Anterior cingulate cortex (tissue), 58 donors: ENCODE results near the gene ZC3H12D.

Experiments used
- DNase-seq, 58 donors: peaks; one replicate each; lab custom pipeline; 2025; lab: John Stamatoyannopoulos, UW

Gene ZC3H12D

DNA sequence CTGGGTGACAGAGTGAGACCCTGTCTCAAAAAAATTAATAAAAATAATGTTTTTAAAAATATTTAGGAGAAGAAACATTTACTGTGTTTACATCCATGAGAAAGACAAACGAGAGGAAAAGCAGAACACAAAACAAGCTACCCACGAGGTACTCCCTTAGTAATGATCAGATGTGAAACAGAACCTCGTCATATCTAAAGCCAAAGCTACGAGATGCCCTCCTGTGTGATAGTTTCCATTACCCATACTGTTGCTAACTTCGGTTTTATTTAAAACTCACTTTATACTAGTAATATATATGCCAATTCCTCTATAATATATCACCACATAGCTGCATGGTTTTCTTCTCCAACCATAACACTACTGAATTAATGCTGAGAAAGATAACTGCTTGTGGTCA lies 63.7 kb downstream of the ZC3H12D start:
- no peak for DNase-seq

GRCh38 chr6:149419696-149420404 lies 65.0 kb downstream of the ZC3H12D start:
- DNase-seq: no peak

DNA sequence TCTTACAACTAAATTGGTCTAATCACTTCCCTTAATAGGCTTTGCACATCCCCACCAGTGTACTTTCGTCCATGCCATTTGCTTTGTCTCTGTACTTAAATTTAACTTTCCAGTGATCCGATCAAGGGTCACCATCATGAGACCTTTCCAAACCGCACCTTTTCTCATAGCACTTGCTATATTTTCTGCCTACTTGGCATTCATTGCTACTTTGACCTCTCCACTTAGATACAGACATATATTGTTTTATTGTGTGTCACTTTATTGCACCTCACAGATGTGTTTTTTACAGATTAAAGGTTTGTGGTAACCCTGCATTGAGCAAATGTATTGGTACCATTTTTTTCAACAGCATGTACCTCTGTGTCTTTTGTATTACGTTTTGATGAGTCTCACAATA lies 70.0 kb downstream of the ZC3H12D start:
- no peak for DNase-seq

DNA sequence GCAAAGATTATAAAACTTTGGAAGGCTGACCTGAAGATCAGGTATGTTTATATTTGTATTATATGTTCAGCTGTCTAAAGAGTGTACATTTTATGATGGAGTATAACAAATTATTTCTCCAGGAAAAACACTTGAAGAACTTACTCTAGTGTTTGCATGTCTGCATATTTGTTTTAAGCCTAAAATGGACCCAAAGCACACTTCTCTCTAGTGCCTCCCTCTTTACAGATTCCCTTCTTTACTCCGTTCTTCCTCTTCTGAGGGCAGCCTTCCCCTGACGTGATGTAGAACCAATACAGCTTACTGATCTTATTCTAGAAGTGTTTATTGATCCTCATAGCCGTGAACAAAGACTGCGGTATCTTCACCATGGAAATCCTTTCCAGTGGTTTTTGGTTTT lies 70.8 kb downstream of the ZC3H12D start:
- no peak for DNase-seq

GRCh38 chr6:149410557-149410956 lies 74.3 kb downstream of the ZC3H12D start:
- no peak for DNase-seq

- DNase-seq: no peak
These were observed 75.2 kb downstream of the ZC3H12D start for GRCh38 chr6:149409617-149410016.

- DNase-seq: no peak
These were observed 78.7 kb downstream of the ZC3H12D start for GRCh38 chr6:149405823-149406765.

DNA sequence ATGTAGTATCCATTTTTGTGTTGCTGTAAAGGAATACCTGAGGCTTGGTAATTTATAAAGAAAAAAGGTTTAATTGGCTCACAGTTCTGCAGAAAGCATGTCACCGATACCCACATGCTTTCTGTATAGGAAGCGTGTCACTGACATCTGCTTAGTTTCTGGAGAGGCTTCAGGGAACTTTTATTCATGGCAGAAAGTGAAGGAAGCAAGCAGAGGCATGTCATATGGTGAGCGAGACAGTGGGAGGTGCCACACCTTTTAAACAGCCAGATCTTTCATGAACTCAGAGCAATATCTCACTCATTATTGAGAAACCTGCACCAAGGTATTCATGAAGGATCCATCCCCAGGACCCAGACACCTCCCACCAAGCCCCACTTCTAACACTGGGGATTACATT lies 81.3 kb downstream of the ZC3H12D start:
- DNase-seq: no peak

- no peak for DNase-seq
These were observed 84.8 kb downstream of the ZC3H12D start, which contains the start of gene SUMO4 for GRCh38 chr6:149400050-149400449. Gene SUMO4, plus strand, starts transcription at chr6:149400262. Its CDS starts 130 bp downstream, at chr6:149400392.

- DNase-seq: no peak
These were observed 87.4 kb downstream of the ZC3H12D start for GRCh38 chr6:149397384-149397783.
